HG02870 (cell line): ENCODE measurements around the gene ROBO1.

Source experiments
- ATAC-seq: cut with Tn5 transposase; IDR thresholded peaks from one replicate; pipeline ENCODE4 v1.9.1; 2021; ENCODE audit warnings: mild to moderate bottlenecking, moderate library complexity; ENCODE audit not compliant: unreplicated experiment

ROBO1 gene

DNA sequence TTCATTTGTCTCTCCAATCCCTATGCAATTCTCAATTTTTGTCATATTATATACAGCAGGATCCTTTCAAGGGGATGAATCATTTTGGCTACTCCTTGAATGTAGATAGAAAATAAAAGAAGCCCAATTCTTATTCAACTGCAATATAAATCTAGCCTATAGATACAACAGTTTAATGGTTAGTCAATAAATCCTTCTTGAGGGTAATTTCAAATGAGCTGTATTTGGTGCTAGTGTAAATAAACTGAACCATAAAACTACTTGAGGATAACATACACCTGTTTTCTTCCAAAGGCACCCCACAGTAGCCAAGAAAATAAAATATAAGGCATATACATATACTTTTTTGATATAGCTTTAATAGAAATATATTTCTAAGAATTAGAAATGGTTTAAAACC lies 830.3 kb downstream of the ROBO1 start:
- ATAC-seq, result no peak

DNA sequence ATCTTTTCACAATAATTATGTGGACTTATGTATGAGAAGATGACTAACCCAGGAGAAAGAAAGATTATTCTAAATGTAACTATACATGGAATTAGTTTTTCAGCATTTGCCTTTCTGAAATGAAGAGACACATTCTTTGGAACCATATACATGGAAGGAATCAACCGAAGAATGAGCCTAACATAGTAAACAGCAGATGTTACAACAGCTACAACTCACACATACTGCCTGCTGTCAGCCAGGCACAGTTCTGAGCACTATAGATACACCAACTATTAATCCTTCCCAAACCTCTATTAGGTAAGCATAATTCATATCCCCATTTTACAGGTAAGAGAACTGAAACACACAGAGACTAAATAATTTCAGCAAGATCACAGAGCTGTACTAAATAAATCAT lies 840.0 kb downstream of the ROBO1 start:
- no peak for ATAC-seq

DNA sequence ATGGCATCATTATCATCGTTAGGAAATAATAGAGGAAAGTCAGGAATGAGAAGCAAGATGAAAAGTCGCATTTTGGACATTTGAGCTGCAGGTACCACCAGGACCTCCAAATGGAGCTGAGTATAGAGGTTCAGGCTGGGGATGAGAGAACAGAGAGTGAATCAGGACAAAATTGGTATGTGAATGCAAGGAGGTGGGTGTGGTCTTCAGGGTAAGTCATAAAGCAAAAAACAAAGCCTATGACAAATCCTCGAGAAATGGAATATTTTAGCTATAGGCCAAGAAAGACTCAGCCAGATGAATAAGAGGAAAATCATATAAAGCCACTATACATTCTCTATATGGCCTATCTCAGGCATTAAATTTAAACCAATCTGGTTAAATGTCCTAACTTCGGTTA lies 841.3 kb downstream of the ROBO1 start:
- ATAC-seq, result no peak

DNA sequence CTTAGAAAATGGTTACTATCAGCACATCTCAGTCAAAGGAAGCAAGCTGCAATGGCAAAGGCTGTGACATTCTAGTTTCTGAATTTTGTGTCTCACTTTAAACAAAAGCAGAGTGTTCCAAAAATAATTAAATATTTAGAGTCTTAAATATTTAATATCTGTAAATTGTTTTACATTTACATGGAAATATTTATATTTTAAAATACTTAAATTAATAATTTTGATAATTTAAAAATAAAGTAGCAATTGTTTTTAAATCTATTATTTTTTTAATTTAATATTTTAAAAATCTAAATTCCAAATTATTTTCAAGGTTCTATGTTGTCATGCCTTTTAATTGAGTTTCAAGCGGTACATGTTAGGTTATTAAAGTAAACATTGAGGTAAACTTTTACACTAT lies 843.1 kb downstream of the ROBO1 start:
- ATAC-seq, result no peak

DNA sequence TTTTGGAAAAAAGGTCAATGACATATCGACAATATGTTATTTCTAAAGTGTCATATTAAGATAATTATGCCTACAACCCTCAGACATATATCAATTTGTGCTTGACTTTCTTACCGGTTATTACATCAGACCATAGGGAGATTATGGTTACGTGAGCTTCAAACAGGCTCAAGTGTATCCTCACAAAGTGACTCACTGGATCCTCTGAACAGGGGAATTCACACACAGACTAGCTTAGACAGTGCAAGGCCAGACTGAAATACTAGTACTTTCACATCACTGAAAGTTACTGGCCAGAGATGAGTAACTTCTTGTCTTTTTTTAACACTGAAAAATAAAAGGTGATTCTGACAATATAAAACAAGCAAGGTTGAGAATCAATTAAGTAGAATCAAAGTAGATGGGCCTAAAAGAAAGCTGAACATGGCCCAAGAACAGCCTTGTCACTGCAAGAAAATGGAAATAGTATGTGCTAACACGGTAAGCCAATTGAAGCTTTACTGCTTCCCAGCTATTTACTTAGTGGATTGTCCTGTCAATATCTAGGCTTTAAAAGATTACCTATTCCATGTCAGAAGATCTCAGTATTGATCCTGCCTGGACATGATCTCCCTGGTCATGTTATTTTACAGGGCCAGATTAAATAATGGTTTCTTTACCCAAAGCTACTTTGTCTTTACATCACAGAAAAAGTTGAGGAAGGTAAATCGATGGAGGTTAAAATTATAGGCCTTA lies 848.6 kb downstream of the ROBO1 start:
- no peak for ATAC-seq

DNA sequence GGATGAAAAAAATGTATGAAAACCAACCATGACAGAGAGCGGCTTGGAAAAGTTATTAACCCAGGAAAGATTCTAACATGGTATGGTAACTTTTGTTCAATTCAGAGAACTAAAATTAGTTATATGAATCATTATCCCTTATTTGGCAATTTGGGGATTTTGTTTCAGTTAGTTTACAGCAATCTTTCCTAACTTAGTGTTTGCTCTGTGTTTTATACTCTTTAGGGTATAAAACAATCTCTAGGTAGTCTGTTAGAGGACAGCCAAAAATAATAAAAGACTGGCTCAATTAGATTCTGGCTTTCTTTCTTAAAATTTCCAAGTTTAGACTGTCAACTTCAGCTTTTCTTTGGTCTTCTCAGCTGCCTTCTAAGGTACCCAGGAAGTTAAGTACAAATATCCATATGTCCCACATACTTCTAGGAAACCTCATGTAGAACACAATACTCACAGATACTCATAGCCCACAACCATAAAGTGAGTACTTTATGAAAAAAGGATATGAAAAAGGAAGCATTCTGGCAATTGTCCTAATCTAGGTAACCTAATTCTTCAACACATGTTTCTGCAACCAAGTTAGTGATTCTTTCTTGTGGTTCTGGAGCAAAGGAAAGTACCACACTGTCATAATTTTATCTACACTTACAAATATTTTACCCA lies 849.3 kb downstream of the ROBO1 start:
- ATAC-seq, result no peak

DNA sequence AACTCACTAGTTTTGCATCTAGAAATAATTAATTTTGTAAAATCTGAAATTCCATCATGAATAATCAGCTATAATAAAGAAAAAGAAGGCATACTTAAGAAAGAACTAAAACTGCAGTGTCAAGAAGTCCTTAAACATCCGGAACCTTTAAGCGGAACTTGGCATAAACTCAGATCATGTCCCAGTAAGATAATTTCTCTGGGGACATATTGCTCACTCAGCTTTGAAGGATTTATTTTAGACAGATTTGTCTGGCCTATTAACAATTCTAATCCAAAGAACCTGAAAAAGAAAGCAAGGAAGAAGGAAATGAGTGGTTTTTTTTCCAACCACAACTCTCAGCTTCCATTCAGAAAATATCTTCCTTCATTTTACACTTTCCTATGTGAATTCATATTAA lies 850.3 kb downstream of the ROBO1 start:
- ATAC-seq, result no peak

DNA sequence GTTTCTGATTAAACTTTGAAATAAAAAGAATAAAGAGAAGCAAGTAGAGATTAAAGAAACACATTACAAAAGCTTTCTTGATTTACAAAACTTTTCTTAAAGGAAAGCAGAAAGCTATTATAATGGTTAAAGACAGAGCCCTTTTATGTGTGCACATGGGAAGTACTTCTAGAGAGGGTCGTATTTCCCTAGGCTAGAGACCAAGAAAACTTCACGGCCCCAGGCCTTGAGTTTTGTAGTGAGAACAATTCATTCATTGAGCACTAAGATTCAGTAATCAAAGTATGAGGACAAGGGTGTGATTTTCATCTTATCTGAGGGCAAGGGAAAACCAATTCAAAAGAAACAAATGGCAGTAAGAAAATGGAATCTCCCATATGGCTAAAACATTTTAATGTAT lies 854.1 kb downstream of the ROBO1 start:
- ATAC-seq, result no peak

DNA sequence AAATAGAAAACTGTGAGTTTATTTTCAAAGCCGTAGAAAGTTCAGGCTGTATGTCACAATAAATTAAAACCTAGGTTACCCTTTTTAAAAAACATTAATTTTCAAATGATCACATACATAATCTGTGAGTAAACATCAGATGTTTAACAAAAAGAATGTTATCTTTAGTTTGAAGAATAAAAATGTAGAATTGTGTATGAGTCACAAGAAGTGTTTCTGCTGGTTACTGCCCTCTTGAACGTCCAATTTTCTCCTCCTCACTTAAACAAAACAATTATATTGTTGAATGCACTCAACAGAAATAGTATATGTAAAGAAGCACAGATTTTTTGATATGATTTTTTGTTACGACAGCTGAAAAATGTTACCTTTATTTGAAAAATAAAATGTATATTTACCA lies 855.1 kb downstream of the ROBO1 start:
- no peak for ATAC-seq

DNA sequence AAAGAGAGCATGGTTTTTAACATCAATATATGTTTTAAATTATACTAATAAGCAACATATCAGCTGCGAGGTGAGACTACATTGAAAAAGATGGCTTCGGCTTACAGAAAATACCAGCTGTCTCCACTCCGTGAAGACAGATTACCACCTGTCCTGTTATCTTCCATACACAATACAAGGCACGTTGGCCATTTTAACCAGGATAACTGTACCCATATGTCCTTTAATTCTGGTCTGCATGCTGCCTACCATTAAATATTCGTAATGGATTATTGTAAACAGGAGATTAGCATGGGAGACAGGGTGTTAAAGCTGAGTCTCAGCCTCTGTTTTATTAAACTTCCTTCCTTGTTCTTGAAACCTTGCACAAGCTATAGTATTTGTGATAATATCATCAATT lies 855.5 kb downstream of the ROBO1 start:
- no peak for ATAC-seq

DNA sequence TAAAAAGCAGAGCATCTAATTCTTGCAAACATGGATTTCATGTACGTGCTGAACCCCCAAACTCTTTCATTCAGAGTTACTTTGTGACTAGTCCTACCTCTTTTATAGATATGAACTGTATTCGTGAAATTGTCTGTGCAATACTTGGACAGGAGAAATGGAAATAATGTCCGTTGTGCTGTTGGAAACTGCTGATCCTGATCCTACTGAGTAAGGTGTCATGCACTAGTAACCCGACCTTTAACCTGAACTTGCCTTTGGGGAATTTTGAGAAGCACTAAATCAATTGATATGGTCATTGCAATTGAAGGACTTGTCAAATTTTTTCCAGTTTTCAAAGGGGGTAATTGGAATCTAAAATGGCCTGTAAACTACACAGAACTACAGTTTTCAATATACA lies 856.4 kb downstream of the ROBO1 start:
- ATAC-seq, result no peak

DNA sequence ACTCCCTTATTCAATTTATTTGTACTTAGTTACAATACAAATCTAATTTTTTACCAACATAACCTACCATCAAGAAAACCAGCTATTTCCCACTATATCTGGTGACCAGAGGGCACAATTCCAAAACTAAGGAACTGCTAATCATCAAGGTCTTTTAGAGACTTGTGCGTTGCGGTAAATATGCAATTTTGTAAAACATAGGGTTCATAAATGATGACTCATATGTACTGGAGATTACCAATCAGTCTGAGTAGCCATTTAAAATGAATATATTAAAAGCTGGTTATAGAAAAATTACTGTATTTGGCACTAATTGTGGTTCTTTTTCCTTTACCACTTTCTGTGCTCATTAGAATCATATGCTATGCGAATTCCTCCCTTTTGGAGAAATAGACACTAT lies 859.6 kb downstream of the ROBO1 start:
- ATAC-seq, result no peak

DNA sequence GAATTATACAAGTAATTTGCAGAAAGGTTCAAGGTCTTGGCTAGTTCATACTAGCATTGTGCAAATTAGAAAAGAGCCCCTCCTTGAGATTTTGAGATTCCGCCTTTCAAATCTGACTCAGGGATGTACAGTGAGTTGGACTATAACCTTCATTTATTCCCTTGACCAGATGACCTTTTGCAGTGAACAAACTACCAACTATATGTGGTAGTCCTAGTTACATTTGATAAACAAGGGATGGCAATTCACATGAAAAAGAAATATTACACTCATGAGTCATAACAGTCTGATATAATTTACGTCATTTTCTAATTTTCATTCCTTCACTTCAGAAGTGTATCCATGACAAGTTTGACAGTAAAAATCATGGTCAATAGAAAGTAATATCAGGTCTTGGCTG lies 860.4 kb downstream of the ROBO1 start:
- no peak for ATAC-seq

DNA sequence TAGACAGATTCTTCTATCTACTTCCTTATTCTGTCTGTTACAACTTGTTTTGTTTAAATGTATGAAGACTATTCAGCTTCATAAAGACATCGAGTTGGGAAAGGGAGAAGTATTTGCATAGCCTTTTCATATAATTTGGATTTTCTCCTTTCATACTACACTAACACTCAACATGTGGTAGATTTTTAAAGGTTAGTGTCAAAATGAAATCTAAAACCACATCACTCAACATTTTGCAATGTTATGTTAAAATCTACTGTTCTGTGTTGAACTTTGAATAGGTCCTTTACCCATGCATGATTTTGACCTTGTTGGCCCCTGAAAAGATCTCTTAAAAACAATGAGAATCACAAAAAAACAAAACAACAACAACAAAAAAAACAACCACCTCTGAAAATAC lies 860.9 kb downstream of the ROBO1 start:
- no peak for ATAC-seq

DNA sequence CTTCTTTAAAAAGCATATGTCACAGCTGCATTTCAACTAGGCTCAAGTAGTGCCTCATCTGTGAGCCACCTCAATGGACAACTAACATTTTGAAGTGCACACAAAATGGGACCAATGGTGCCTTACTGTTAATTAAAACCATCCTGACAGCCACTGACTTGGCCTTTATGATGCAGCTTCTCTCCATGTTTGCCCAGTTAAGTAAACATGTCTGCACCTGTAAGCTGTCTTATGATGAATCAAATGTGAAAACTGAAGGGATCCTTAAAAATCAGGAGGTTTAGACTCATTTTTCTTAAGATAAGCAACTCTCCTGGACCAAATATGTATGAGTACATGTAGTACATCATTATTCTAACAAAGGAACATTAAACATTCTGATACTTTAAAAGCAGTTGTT lies 861.6 kb downstream of the ROBO1 start:
- no peak for ATAC-seq

DNA sequence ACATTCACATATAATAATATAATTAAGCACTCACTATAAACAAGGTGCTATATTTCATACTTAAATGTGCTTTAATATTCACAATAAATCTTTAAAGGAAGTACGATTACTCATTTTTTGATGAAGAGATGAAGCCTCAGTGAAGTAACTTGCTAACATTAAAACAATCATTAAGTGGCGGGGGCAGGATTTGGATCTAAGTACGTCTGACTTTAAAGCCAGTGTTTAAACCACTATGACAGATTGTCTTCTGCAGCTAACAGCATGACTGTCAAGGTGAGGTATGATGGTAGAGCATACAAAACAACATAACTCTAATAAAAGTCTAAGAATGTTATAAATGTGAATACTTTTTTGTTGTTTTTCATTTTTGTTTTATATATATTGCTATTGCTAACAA lies 862.1 kb downstream of the ROBO1 start:
- no peak for ATAC-seq

DNA sequence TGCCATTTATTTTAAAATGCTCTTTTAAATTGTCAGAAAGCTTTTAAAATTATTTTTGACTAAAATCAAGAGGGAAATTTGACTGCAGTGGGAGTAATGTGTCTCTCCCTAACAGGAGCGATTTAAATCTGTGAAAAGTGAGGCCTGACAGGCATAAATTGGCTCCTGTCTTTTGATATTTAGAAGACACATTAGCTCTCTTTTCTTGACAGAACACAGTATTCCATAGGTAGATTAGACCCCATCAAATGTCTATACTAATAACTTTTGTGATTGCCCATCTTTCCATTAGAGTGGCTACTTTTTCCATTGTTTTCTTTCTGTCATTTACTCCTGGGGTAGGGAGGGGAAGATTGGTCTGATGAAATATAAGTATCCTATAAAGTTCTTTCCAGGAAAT lies 866.3 kb downstream of the ROBO1 start:
- ATAC-seq, result no peak

DNA sequence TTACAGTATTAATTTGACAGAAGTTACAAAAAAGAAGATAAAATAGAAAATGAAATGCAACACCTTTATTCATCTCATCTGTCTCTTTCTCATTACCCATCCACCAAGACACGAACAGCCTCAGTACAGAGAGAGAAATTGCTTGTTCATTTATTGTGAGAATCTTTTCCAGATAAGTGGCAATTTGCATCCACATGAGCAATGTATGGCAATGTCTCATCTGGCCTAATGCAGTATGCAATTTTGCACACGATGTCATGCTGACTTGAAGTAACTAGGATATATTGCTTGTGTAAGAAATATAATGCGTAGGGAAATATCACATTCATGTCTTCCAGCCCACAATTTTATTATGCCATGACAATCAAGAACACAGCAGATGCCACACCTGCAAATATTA lies 866.9 kb downstream of the ROBO1 start:
- ATAC-seq, result no peak

DNA sequence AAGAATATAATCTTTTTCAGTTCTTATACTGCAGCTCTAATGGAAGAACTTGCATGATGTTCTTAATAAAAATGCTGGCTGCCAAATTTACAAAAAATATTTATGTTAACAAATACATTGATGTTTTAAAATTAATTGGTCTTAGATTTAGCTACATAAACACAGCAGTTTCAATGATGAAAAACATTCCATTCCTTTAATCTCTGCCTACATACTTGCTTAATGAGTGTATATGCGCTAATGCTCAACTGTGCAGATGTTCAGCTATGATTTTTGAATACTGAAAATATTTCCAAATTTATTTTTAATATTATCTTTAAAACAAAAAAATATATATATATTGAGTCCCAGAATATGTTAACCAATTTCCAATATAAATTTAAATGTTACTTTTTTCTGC lies 867.4 kb downstream of the ROBO1 start:
- no peak for ATAC-seq

DNA sequence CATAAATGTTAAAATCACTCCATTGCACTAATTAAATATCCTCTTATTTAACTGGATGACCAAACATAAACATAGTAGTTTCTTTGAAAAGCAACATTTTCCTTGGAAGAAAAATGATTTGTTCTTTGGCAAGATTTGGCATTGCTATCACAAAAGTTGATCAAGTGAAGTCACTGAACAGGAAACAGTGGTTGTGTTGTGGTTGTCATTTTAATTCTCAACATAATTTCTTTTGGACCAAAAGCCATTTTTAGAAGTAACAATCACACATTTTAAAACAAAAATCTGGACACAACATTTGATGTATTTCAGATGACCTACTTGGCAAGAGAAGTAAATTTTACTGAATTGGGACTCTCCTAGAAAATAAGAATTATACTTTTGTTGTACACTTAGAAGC lies 872.3 kb downstream of the ROBO1 start:
- no peak for ATAC-seq

DNA sequence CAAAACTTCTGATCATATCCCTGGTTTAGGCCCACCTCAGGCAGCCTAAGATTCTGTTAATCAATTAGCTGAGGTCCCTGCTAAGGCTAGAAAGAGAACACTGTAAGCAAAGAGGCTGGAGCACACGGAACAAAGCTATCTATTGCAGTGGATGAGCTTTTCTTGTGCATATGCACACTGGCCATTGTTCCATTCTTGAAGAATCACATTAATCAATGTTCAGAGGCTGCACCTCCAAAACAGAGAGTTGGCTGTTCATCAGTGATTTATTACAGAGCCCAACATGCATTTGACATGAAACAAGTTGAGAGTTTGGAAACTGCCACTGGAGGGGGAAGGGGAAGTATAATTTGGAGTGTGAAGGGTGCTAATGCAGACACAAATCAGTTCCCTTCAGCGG lies 873.0 kb downstream of the ROBO1 start:
- no peak for ATAC-seq

DNA sequence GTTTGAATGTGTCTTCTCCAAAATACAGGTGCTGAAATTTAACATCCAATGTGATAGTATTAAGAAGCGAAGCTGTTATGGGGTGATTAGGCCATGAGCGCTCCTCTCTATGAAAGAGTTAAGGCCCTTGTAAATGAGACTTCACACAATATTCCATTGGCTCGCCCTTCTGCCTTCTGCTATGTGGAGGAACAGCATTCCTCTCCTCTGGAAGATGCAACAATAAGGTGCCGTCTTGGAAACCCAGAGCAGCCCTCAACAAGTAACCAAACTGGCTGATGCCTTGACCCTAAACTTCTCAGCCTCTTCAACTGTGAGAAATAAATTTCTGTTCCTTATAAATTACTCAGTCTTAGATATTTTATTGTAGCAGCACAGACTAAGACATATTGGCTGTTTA lies 874.6 kb downstream of the ROBO1 start:
- ATAC-seq, result no peak

DNA sequence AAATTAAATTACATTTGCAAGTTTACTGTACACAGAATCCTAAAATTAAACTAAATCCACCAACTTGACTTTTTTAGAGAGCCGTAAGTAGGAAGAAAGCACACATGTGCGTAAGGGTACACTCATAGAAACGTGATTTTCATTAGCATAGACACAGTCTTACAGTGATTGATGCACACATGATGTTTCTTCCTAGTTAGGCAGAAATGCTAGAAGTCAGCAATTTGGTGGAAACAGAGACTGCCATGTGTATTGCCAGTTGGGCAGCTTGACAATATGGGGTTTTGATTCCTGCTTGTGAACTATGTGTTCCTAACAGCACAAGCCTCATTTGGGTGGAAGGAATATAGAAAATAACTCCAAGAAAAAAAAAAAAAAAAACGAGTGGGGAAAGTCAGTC lies 878.5 kb downstream of the ROBO1 start:
- no peak for ATAC-seq
